Stomach (tissue), 9 donors: ENCODE measurements around the gene RCAN1. TPM values are rescaled to one million over a fixed set of nuclear protein-coding genes. Genes with fewer than 3 reads are reported as not detected.
"Not testable (repeated sequence)": the region's sequence is repeated elsewhere in the genome, so short reads cannot be mapped to it uniquely, and the experiment has no call there.

Experiments
- DNase-seq, 2 donors: peaks; one replicate each; pipeline versions ENCODE4 v3.0.0 to v3.0.0-alpha.2; 2013 to 2019
- H3K27ac ChIP-seq, 5 donors: fragments of 200-600 bp in 4 of 5; sonication (generic) in 4 of 5; one replicate each; pipeline ENCODE4 v1.5.1; 2013 to 2019; ENCODE audit warnings: mild to moderate bottlenecking in 1 of 5, moderate library complexity in 1 of 5
- H3K27me3 ChIP-seq, 3 donors: fragments of 200-600 bp; sonication (generic); one replicate each; pipeline ENCODE4 v1.5.1; 2017 to 2019; ENCODE audit warnings: mixed run types in 1 of 3
- H3K36me3 ChIP-seq, 4 donors: fragments of 200-600 bp; sonication (generic); 1 replicate in 3 of 4; 2 replicates in 1 of 4; pipeline ENCODE4 v1.5.1; 2016 to 2019
- H3K4me1 ChIP-seq, 4 donors: fragments of 200-600 bp; sonication (generic); one replicate each; pipeline ENCODE4 v1.5.1; 2016 to 2019
- H3K4me3 ChIP-seq, 4 donors: fragments of 200-600 bp; sonication (generic) in 3 of 4; one replicate each; pipeline ENCODE4 v1.5.1; 2016 to 2019; ENCODE audit warnings: mild to moderate bottlenecking in 1 of 4
- H3K9me3 ChIP-seq, 4 donors: fragments of 200-600 bp; sonication (generic); one replicate each; pipeline ENCODE4 v1.5.1; 2016 to 2019
- EP300 ChIP-seq: sonication (generic); formaldehyde crosslinking; IDR thresholded peaks from one replicate; pipeline ENCODE4 v1.6.1; 2017; ENCODE audit warnings: antibody characterized with exemption
- POLR2A ChIP-seq, 4 donors: fragments of 450-650 bp; IDR thresholded peaks; one replicate each; pipeline ENCODE4 v1.6.1; 2016; ENCODE audit warnings: antibody characterized with exemption in 4 of 4, control low read depth in 2 of 4, mild to moderate bottlenecking in 1 of 4, moderate library complexity in 1 of 4
- POLR2AphosphoS5 ChIP-seq, 3 donors: sonication (generic); formaldehyde crosslinking; IDR thresholded peaks; one replicate each; pipeline ENCODE4 v1.6.1; 2016; ENCODE audit warnings: antibody characterized with exemption in 3 of 3
- WGBS, 5 donors: extraction: QIAGEN DNeasy Blood & Tissue Kit in 3 of 5; methylation state at CpG; one replicate each; pipeline versions ENCODE4 v1.1.5 to v1.1.7; 2013 to 2018; 5-methylcytosine and 5-hydroxymethylcytosine counted together
- intact Hi-C: fragments of 100-400 bp; cut with DNase I; formaldehyde crosslinking; loops from one replicate; pipeline ENCODE4 v1.15.1; 2023; ENCODE audit warnings: low total_unique reads
- polyA plus RNA-seq, 3 donors: library from polyadenylated mRNA; stranded (reverse); fragments of 200-250 nt; gene quantifications; one replicate each; pipeline ENCODE4 v1.2.3, GENCODE V29; 2013
- total RNA-seq, 5 donors: library from RNA; depleted of rRNA; stranded (reverse); fragments of >200 nt; gene quantifications; one replicate each; pipeline versions ENCODE4 v1.1.0 to v1.2.3, GENCODE V29; 2014 to 2016
- TF ChIP-seq, protein P1 (sequence below), 7 experiments: fragments of 450-650 bp in 4 of 7; fragments of 200-600 bp in 3 of 7; sonication (generic) in 3 of 7; IDR thresholded peaks; one replicate each; pipeline ENCODE4 v1.5.1; 2016 to 2019; ENCODE audit warnings: antibody characterized with exemption in 7 of 7, control low read depth in 2 of 7, mild to moderate bottlenecking in 1 of 7
- donor health status: healthy with polysubstance abuse.
- donor health status: Bipolar disorder and iron deficiency.
- donor health status: healthy.

Gene RCAN1
- total and polyA plus RNA-seq, 8 donors, result 15.6 to 85.7 (median 31.5) TPM

DNA sequence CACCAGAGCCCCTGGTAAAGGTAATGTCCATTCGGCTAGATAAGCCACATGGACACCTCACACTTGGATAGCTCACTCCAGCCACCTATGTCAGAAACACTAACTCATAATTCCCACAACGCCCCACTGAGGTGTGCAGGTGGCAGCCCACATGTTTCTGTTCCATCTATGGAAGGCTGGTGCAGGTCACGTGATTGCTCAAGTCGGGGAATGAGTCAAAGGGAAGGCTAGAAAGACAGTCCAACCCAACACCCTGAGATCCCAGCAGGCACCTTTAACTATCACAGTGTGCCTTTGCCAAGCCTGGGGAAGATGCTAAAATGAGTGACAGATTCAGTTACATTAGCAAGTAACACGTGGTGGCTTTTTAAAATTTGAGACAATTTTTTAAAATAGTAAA lies 57.7 kb downstream of the RCAN1 start:
- no peak for DNase-seq
- peaks cover 0 to 17% (median 2%) of the 10 kb centered on the region in 4 donors for H3K4me1 ChIP-seq
- intact Hi-C loops, result no loop called here
- H3K9me3 ChIP-seq, result no peaks in the 10 kb centered on the region
- 78 to 87% (median 81%) methylated on average over 5 of the region's 5 CpGs for WGBS, 5 donors
- H3K36me3 ChIP-seq, result no peaks in the 10 kb centered on the region
- no peak overlapping the region for H3K27ac ChIP-seq
- H3K27me3 ChIP-seq, result no peaks in the 10 kb centered on the region
- no peak overlapping the region for H3K4me3 ChIP-seq
- TF ChIP-seq POLR2AphosphoS5 (IDR thresholded peaks at IDR 0.05) (no peak), EP300 (no peak), POLR2A (IDR thresholded peaks at IDR 0.05) (no peak)
- TF ChIP-seq, protein P1, sequence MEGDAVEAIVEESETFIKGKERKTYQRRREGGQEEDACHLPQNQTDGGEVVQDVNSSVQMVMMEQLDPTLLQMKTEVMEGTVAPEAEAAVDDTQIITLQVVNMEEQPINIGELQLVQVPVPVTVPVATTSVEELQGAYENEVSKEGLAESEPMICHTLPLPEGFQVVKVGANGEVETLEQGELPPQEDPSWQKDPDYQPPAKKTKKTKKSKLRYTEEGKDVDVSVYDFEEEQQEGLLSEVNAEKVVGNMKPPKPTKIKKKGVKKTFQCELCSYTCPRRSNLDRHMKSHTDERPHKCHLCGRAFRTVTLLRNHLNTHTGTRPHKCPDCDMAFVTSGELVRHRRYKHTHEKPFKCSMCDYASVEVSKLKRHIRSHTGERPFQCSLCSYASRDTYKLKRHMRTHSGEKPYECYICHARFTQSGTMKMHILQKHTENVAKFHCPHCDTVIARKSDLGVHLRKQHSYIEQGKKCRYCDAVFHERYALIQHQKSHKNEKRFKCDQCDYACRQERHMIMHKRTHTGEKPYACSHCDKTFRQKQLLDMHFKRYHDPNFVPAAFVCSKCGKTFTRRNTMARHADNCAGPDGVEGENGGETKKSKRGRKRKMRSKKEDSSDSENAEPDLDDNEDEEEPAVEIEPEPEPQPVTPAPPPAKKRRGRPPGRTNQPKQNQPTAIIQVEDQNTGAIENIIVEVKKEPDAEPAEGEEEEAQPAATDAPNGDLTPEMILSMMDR (IDR thresholded peaks at IDR 0.05), result no peak

DNA sequence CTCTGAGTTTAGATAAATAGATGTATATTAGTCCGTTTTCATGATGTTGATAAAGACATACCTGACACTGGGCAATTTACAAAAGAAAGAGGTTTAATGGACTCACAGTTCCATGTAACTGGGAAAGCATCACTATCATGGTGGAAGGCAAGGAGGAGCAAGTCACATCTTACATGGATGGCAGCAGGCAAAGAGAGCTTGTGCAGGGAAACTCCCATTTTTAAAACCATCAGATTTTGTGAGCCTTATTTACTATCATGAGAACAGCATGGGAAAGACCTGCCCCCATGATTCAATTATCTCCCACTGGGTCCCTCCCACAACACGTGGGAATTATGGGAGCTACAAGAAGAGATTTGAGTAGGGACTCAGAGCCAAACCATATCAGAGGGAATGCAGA lies 60.2 kb downstream of the RCAN1 start:
- intact Hi-C loops, H3K27ac ChIP-seq, DNase-seq, H3K36me3 ChIP-seq, H3K9me3 ChIP-seq, H3K4me3 ChIP-seq, H3K27me3 ChIP-seq: not testable (repeated sequence)
- H3K4me1 ChIP-seq, result peaks cover 0 to 20% (median 1%) of the 10 kb centered on the region in 4 donors
- WGBS, 5 donors, result 87 to 92% (median 90%) methylated on average over 2 of the region's 2 CpGs

DNA sequence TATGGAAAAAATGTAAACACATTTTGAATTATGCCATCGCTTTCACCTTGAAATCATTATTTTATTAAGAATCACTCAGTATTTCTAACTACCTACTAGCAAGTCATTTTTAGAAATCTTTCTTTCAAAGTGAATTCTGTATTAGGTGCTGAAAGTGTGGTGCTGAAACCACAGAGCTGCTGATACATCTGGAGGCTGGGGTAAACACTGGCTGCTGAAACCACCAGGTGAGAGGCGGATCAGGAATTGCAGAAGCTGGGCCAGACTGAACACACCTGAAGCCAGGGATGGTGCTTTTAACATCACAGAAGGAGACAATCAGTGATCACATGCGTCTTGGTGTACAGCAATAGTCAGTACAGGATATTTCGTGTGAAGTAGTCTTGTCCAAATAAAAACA lies 60.7 kb downstream of the RCAN1 start:
- no peak for DNase-seq
- WGBS, 5 donors, result 92 to 94% (median 93%) methylated on average over 4 of the region's 4 CpGs
- no peaks in the 10 kb centered on the region for H3K36me3 ChIP-seq
- TF ChIP-seq EP300, result no peak
- no peak for TF ChIP-seq POLR2AphosphoS5 (IDR thresholded peaks at IDR 0.05)
- no peak for TF ChIP-seq POLR2A (IDR thresholded peaks at IDR 0.05)
- TF ChIP-seq, protein P1 (IDR thresholded peaks at IDR 0.05), result no peak
- peaks cover 0 to 20% (median 0%) of the 10 kb centered on the region in 4 donors for H3K4me1 ChIP-seq
- H3K9me3 ChIP-seq, result no peaks in the 10 kb centered on the region
- no peak overlapping the region for H3K27ac ChIP-seq
- H3K27me3 ChIP-seq, result no peaks in the 10 kb centered on the region
- intact Hi-C loops, result no loop called here
- no peak overlapping the region for H3K4me3 ChIP-seq

DNA sequence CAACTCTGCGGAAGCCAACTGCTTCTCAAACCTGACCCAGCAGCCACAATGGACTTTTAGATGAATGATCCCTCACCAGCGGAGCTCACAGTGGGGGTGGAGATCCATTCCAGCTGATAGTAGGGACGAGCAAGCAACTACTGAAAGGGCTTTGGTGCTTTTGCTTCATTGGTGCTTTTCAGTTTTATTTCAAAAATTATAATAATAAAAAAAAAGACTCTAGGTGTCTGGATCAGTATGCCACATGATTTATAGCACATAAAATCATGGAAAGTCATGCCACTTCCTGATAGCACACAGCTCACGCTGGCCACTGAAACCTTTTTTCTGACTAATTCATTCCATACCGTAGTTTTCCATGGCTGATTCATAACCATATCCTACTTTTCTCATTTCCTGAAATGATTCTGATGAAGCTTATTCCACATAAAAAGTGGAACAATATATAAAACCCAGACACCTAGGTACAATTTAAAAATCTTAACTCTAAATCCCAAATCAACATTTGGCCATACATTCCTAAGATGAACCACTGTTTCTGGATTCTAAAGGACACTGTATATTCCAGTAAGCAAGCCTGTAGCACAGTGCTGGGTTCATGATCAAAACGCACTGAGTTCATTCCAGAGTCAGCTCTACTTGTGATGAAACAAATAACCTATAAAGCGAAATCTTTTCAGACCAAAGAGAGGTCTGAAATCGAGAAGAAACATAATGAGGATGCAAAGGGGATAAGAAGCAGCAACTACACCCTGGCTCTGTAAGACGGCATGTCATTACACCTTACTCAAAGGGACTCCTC lies 61.6 kb downstream of the RCAN1 start:
- intact Hi-C loops, result no loop called here
- no peak for DNase-seq
- Histone ChIP-seq H3K36me3 (no peaks in the 10 kb centered on the region), H3K4me3 (no peak overlapping the region), H3K27ac (peak overlapping the region in 1 of 5 donors; percentile 39), H3K27me3 (no peaks in the 10 kb centered on the region), H3K9me3 (no peaks in the 10 kb centered on the region), H3K4me1 (peaks cover 0 to 20% (median 0%) of the 10 kb centered on the region in 4 donors)
- TF ChIP-seq POLR2A (IDR thresholded peaks at IDR 0.05), result no peak
- TF ChIP-seq, protein P1 (IDR thresholded peaks at IDR 0.05), result no peak
- no peak for TF ChIP-seq POLR2AphosphoS5 (IDR thresholded peaks at IDR 0.05)
- no peak for TF ChIP-seq EP300
- WGBS, 5 donors, result 75 to 88% (median 81%) methylated on average over 9 of the region's 9 CpGs
